ENCODE results near the gene SCN10A. TPM values are rescaled to one million over a fixed set of nuclear protein-coding genes. Genes with fewer than 3 reads are reported as not detected.

Gene SCN10A
- polyA plus RNA-seq, 1 of the 3 experiments (the other 2 are of a cell fraction) = not detected

DNA sequence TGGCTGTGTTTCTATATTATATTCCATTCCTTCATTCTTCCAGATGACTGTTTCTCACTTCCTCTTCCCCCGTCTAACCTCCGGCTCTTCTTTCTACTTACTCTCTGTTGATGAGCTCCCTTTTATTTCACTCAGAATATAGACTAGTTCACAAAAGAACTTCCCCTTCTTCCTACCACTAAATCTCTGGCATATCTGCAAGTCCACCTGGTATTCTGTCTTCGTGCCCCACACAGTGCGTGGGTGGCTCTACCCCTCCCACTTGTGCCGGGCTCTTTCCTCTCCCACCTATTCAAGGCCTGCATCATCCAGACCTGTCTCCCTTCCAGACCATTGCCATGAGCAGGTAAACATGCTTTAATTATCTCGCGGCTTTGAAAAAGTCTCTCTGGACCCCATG lies 73.0 kb downstream of the SCN10A start:
- H3K9ac ChIP-seq = no peak overlapping the region
- no peak for DNase-seq
- H3K27ac ChIP-seq (ENCODE audit: low read depth in 2 of 2, low read length in 1 of 2) = no peak overlapping the region
- H3K36me3 ChIP-seq (replicated peaks in 1 of 2; ENCODE audit: control insufficient read depth in 1 of 2, insufficient read depth in 2 of 2, low read length in 1 of 2) = no peaks in the 10 kb centered on the region
- H3K27me3 ChIP-seq (ENCODE audit: insufficient read depth) = no peaks in the 10 kb centered on the region; the same call in 1 of the 2 replicates
- H3K9me2 ChIP-seq = no peaks in the 10 kb centered on the region
- TF ChIP-seq MEF2A (IDR thresholded peaks at IDR 0.05; ENCODE audit: borderline replicate concordance, low read depth) = no peak
- no peak for TF ChIP-seq NRF1 (IDR thresholded peaks at IDR 0.05; ENCODE audit: low read depth, low read length)
- TF ChIP-seq CHD2 (IDR thresholded peaks at IDR 0.05; ENCODE audit: low read length, partially characterized antibody) = no peak
- TF ChIP-seq, protein P1, sequence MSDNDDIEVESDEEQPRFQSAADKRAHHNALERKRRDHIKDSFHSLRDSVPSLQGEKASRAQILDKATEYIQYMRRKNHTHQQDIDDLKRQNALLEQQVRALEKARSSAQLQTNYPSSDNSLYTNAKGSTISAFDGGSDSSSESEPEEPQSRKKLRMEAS (IDR thresholded peaks at IDR 0.05; ENCODE audit: low read depth) = no peak
- TF ChIP-seq, protein P2, sequence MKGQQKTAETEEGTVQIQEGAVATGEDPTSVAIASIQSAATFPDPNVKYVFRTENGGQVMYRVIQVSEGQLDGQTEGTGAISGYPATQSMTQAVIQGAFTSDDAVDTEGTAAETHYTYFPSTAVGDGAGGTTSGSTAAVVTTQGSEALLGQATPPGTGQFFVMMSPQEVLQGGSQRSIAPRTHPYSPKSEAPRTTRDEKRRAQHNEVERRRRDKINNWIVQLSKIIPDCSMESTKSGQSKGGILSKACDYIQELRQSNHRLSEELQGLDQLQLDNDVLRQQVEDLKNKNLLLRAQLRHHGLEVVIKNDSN (IDR thresholded peaks at IDR 0.05; ENCODE audit: borderline replicate concordance, low read depth) = no peak
- WGBS (ENCODE audit: low lambda C conversion rate) = 64% methylated on average over 7 of the region's 7 CpGs
- H3K4me1 ChIP-seq (ENCODE audit: control insufficient read depth in 1 of 2, insufficient read depth in 2 of 2, low read depth in 1 of 2, low read length in 1 of 2) = no peaks in the 10 kb centered on the region
- CTCF ChIA-PET = interaction anchor here (1.3 to 1.8 kb wide), 3 partner anchors 87 to 257 kb away, joined by 3 to 11 read pairs (median 4); no protein-coding TSS in a partner anchor
- no peaks in the 10 kb centered on the region for H3K79me2 ChIP-seq (ENCODE audit: insufficient read depth)
- no peaks in the 10 kb centered on the region for H3F3A ChIP-seq (replicated peaks; ENCODE audit: insufficient read depth)
- H4K20me1 ChIP-seq (ENCODE audit: insufficient read depth) = no peaks in the 10 kb centered on the region
- no peaks in the 10 kb centered on the region for H3K9me3 ChIP-seq
- H3K4me3 ChIP-seq (ENCODE audit: low read depth in 2 of 2, low read length in 1 of 2) = no peak overlapping the region
- H3K4me2 ChIP-seq = no peak overlapping the region
- H2AFZ ChIP-seq (ENCODE audit: low read depth) = no peak overlapping the region
- POLR2A ChIA-PET = no interaction called here

DNA sequence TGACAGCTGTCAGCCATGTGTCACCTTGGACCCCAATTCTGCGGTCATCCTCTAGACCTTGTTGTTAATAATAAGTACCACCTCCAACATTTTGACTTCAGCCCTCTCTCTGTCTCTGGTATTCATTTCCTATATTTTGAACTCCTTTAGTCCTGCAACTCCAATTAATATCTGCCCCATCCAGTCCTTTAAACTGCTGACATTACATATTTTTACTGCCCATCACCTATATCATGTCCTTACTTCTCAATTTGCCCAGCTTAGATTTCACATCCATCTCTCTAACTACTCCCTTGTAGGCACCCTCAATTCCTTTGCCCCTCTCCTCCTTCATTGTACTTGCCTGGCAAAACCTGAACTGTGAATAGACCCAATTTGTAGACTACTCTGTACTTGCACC lies 73.5 kb downstream of the SCN10A start:
- Histone ChIP-seq H3K4me3 (ENCODE audit: low read depth in 2 of 2, low read length in 1 of 2) (no peak overlapping the region), H3K9ac (no peak overlapping the region), H2AFZ (ENCODE audit: low read depth) (no peak overlapping the region), H3K27me3 (ENCODE audit: insufficient read depth) (no peaks in the 10 kb centered on the region; the same call in 1 of the 2 replicates), H3K27ac (ENCODE audit: low read depth in 2 of 2, low read length in 1 of 2) (no peak overlapping the region), H3K9me2 (no peaks in the 10 kb centered on the region), H3K79me2 (ENCODE audit: insufficient read depth) (no peaks in the 10 kb centered on the region), H3K9me3 (no peaks in the 10 kb centered on the region), H3K36me3 (replicated peaks in 1 of 2; ENCODE audit: control insufficient read depth in 1 of 2, insufficient read depth in 2 of 2, low read length in 1 of 2) (no peaks in the 10 kb centered on the region), H3K4me2 (no peak overlapping the region), H4K20me1 (ENCODE audit: insufficient read depth) (no peaks in the 10 kb centered on the region), H3K4me1 (ENCODE audit: control insufficient read depth in 1 of 2, insufficient read depth in 2 of 2, low read depth in 1 of 2, low read length in 1 of 2) (no peaks in the 10 kb centered on the region), H3F3A (replicated peaks; ENCODE audit: insufficient read depth) (no peaks in the 10 kb centered on the region)
- CTCF ChIA-PET = interaction anchor here (0.7 to 1.8 kb wide), 5 partner anchors 11 to 257 kb away, joined by 3 to 11 read pairs (median 4); no protein-coding TSS in a partner anchor
- TF ChIP-seq TEAD4 (IDR thresholded peaks at IDR 0.05; ENCODE audit: borderline replicate concordance, insufficient read depth) (no peak), POLR2AphosphoS5 (IDR thresholded peaks at IDR 0.05; ENCODE audit: low read depth, low read length) (no peak), TCF12 (IDR thresholded peaks at IDR 0.05) (no peak), FOSL2 (IDR thresholded peaks at IDR 0.05; ENCODE audit: borderline replicate concordance, low read depth) (no peak), NRF1 (IDR thresholded peaks at IDR 0.05; ENCODE audit: low read depth, low read length) (no peak), RXRA (IDR thresholded peaks at IDR 0.05; ENCODE audit: borderline replicate concordance, low read depth) (no peak), GABPA (IDR thresholded peaks at IDR 0.05; ENCODE audit: low read depth) (no peak)
- TF ChIP-seq, protein P1 (IDR thresholded peaks at IDR 0.05; ENCODE audit: low read depth) = no peak
- TF ChIP-seq, protein P3, sequence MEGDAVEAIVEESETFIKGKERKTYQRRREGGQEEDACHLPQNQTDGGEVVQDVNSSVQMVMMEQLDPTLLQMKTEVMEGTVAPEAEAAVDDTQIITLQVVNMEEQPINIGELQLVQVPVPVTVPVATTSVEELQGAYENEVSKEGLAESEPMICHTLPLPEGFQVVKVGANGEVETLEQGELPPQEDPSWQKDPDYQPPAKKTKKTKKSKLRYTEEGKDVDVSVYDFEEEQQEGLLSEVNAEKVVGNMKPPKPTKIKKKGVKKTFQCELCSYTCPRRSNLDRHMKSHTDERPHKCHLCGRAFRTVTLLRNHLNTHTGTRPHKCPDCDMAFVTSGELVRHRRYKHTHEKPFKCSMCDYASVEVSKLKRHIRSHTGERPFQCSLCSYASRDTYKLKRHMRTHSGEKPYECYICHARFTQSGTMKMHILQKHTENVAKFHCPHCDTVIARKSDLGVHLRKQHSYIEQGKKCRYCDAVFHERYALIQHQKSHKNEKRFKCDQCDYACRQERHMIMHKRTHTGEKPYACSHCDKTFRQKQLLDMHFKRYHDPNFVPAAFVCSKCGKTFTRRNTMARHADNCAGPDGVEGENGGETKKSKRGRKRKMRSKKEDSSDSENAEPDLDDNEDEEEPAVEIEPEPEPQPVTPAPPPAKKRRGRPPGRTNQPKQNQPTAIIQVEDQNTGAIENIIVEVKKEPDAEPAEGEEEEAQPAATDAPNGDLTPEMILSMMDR (IDR thresholded peaks at IDR 0.05) = no peak
- WGBS (ENCODE audit: low lambda C conversion rate) = no CpG with 5 or more reads among the region's 1 CpG
- POLR2A ChIA-PET = no interaction called here
- no peak for DNase-seq

Measured in SK-N-SH (cell line).